Adipocyte (in vitro differentiated cells): Measurements from ENCODE around the gene CAMTA1.

Source experiments
- DNase-seq: peaks from one replicate; pipeline ENCODE4 v3.0.0-alpha.2; 2015; ENCODE audit warnings: low read depth
- H3K27me3 ChIP-seq: replicated peaks from 2 replicates; pipeline ENCODE4 v1.7.0; 2013; ENCODE audit warnings: mild to moderate bottlenecking, low read length, moderate library complexity; ENCODE audit not compliant: control insufficient read depth, insufficient read depth
- H3K36me3 ChIP-seq: 2 replicates; pipeline ENCODE4 v1.7.0; 2013; ENCODE audit warnings: low read length, mild to moderate bottlenecking, moderate library complexity; ENCODE audit not compliant: control insufficient read depth, insufficient read depth, severe bottlenecking
- H3K4me1 ChIP-seq: 2 replicates; pipeline ENCODE4 v1.7.0; 2013; ENCODE audit warnings: mild to moderate bottlenecking, low read length, moderate library complexity; ENCODE audit not compliant: control insufficient read depth, insufficient read depth
- H3K4me3 ChIP-seq: 2 replicates; pipeline ENCODE4 v1.7.0; 2013; ENCODE audit warnings: mild to moderate bottlenecking, low read length, moderate library complexity
- H3K9ac ChIP-seq: 2 replicates; pipeline ENCODE4 v1.7.0; 2013; ENCODE audit warnings: mild to moderate bottlenecking, low read length, moderate library complexity
- H3K9me3 ChIP-seq: 2 replicates; pipeline ENCODE4 v1.7.0; 2013; ENCODE audit warnings: mild to moderate bottlenecking, low read length, moderate library complexity; ENCODE audit not compliant: control insufficient read depth

Gene CAMTA1

GRCh38 chr1:7629465-7630195, 844.4 kb downstream of the CAMTA1 start:
- peaks cover 4% of the 10 kb centered on the region for H3K9me3 ChIP-seq
- no peak overlapping the region for H3K4me3 ChIP-seq
- H3K36me3 ChIP-seq = no peaks in the 10 kb centered on the region
- peaks cover 56% of the 10 kb centered on the region for H3K27me3 ChIP-seq
- H3K4me1 ChIP-seq = no peaks in the 10 kb centered on the region
- DNase-seq = no peak
- no peak overlapping the region for H3K9ac ChIP-seq

GRCh38 chr1:7630378-7630777, 845.1 kb downstream of the CAMTA1 start:
- no peak overlapping the region for H3K4me3 ChIP-seq
- H3K36me3 ChIP-seq = no peaks in the 10 kb centered on the region
- DNase-seq = no peak
- no peak overlapping the region for H3K9ac ChIP-seq
- peaks cover 56% of the 10 kb centered on the region for H3K27me3 ChIP-seq
- H3K9me3 ChIP-seq = no peaks in the 10 kb centered on the region
- H3K4me1 ChIP-seq = no peaks in the 10 kb centered on the region

GRCh38 chr1:7632176-7632575, 846.9 kb downstream of the CAMTA1 start:
- no peak for DNase-seq
- Histone ChIP-seq H3K4me1 (no peaks in the 10 kb centered on the region), H3K36me3 (no peaks in the 10 kb centered on the region), H3K9ac (no peak overlapping the region), H3K4me3 (no peak overlapping the region), H3K27me3 (peaks cover 43% of the 10 kb centered on the region), H3K9me3 (no peaks in the 10 kb centered on the region)

GRCh38 chr1:7632681-7633080, 847.4 kb downstream of the CAMTA1 start:
- no peak overlapping the region for H3K4me3 ChIP-seq
- H3K4me1 ChIP-seq = no peaks in the 10 kb centered on the region
- DNase-seq = no peak
- no peaks in the 10 kb centered on the region for H3K9me3 ChIP-seq
- H3K36me3 ChIP-seq = no peaks in the 10 kb centered on the region
- no peak overlapping the region for H3K9ac ChIP-seq
- peaks cover 38% of the 10 kb centered on the region for H3K27me3 ChIP-seq

- Histone ChIP-seq H3K9ac (no peak overlapping the region), H3K27me3 (peaks cover 32% of the 10 kb centered on the region), H3K36me3 (no peaks in the 10 kb centered on the region), H3K4me3 (no peak overlapping the region), H3K9me3 (no peaks in the 10 kb centered on the region), H3K4me1 (no peaks in the 10 kb centered on the region)
- DNase-seq = no peak
These were observed 848.4 kb downstream of the CAMTA1 start for GRCh38 chr1:7633506-7634245.

- no peaks in the 10 kb centered on the region for H3K36me3 ChIP-seq
- no peak for DNase-seq
- no peak overlapping the region for H3K4me3 ChIP-seq
- no peaks in the 10 kb centered on the region for H3K9me3 ChIP-seq
- no peaks in the 10 kb centered on the region for H3K4me1 ChIP-seq
- H3K27me3 ChIP-seq = peaks cover 22% of the 10 kb centered on the region
- H3K9ac ChIP-seq = no peak overlapping the region
These were observed 849.4 kb downstream of the CAMTA1 start for GRCh38 chr1:7634546-7635240.

GRCh38 chr1:7636795-7637526, 851.7 kb downstream of the CAMTA1 start:
- no peaks in the 10 kb centered on the region for H3K4me1 ChIP-seq
- no peaks in the 10 kb centered on the region for H3K36me3 ChIP-seq
- DNase-seq = no peak
- no peak overlapping the region for H3K9ac ChIP-seq
- peaks cover 26% of the 10 kb centered on the region for H3K27me3 ChIP-seq
- no peaks in the 10 kb centered on the region for H3K9me3 ChIP-seq
- no peak overlapping the region for H3K4me3 ChIP-seq

GRCh38 chr1:7638078-7638477, 852.8 kb downstream of the CAMTA1 start:
- Histone ChIP-seq H3K4me3 (no peak overlapping the region), H3K36me3 (no peaks in the 10 kb centered on the region), H3K9ac (no peak overlapping the region), H3K27me3 (peaks cover 17% of the 10 kb centered on the region), H3K4me1 (no peaks in the 10 kb centered on the region), H3K9me3 (no peaks in the 10 kb centered on the region)
- no peak for DNase-seq

- peaks cover 4% of the 10 kb centered on the region for H3K9me3 ChIP-seq
- no peak overlapping the region for H3K9ac ChIP-seq
- H3K4me1 ChIP-seq = no peaks in the 10 kb centered on the region
- peaks cover 21% of the 10 kb centered on the region for H3K27me3 ChIP-seq
- H3K4me3 ChIP-seq = no peak overlapping the region
- DNase-seq = no peak
- no peaks in the 10 kb centered on the region for H3K36me3 ChIP-seq
These were observed 854.3 kb downstream of the CAMTA1 start for GRCh38 chr1:7639435-7640131.

GRCh38 chr1:7640350-7640749, 855.1 kb downstream of the CAMTA1 start:
- Histone ChIP-seq H3K4me1 (no peaks in the 10 kb centered on the region), H3K9ac (no peak overlapping the region), H3K36me3 (no peaks in the 10 kb centered on the region), H3K4me3 (no peak overlapping the region), H3K9me3 (peaks cover 4% of the 10 kb centered on the region), H3K27me3 (peaks cover 21% of the 10 kb centered on the region)
- no peak for DNase-seq
